ENCODE measurements around the gene ALOX15. TPM values are rescaled to one million over a fixed set of nuclear protein-coding genes. Genes with fewer than 3 reads are reported as not detected.

The ALOX15 gene
- total RNA-seq, 1 experiment from 2014 or later = 0.31 TPM

GRCh38 chr17:4609761-4610160 is 31.7 kb downstream of the ALOX15 start:
- H2BK12ac ChIP-seq (ENCODE audit: insufficient read length, low read depth, low read length) = no peak overlapping the region
- no peaks in the 10 kb centered on the region for H3K36me3 Mint-ChIP-seq (ENCODE audit: insufficient read depth in 1 of 3, low read depth in 3 of 3)
- no peak overlapping the region for H3K27ac ChIP-seq (ENCODE audit: insufficient read length, low read depth, low read length)
- H3K27me3 Mint-ChIP-seq (ENCODE audit: low read depth) = peaks cover 3% of the 10 kb centered on the region; the same call in 1 of the 2 replicates
- H3K9me3 Mint-ChIP-seq = no peaks in the 10 kb centered on the region
- no peak overlapping the region for H2BK120ac ChIP-seq (ENCODE audit: low read depth, low read length, poor library complexity, severe bottlenecking)
- no peak overlapping the region for H3K27ac Mint-ChIP-seq
- DNase-seq = no peak
- no peaks in the 10 kb centered on the region for H3K4me1 ChIP-seq (ENCODE audit: insufficient read depth, low read length)
- H4K8ac ChIP-seq (replicated peaks; ENCODE audit: insufficient read length, low read depth, low read length) = no peak overlapping the region
- H2BK20ac ChIP-seq (ENCODE audit: low read depth, low read length, poor library complexity, severe bottlenecking) = no peak overlapping the region
- no peak for TF ChIP-seq CTCF (conservative IDR thresholded peaks at IDR 0.05)
- no peak overlapping the region for H2BK5ac ChIP-seq (ENCODE audit: insufficient read length, low read length)
- no peaks in the 10 kb centered on the region for H3K79me1 ChIP-seq (ENCODE audit: insufficient read depth, low read depth, low read length, poor library complexity, severe bottlenecking)
- peaks cover 14 to 25% of the 10 kb centered on the region in 2 experiments for H3K4me1 Mint-ChIP-seq
- H3K27me3 ChIP-seq (ENCODE audit: insufficient read depth, low read length) = no peaks in the 10 kb centered on the region
- H4K5ac ChIP-seq (ENCODE audit: insufficient read length, low read depth, low read length) = no peak overlapping the region
- no peak overlapping the region for H3K4ac ChIP-seq (ENCODE audit: low read depth, low read length)
- H3K18ac ChIP-seq (ENCODE audit: insufficient read length, low read depth, low read length) = no peak overlapping the region
- no peaks in the 10 kb centered on the region for H4K20me1 ChIP-seq (ENCODE audit: control insufficient read depth, insufficient read depth, insufficient read length)
- H4K91ac ChIP-seq (ENCODE audit: insufficient read length, low read depth, low read length) = no peak overlapping the region
- H3K79me2 ChIP-seq (ENCODE audit: insufficient read depth, low read length) = no peaks in the 10 kb centered on the region
- no peak overlapping the region for H2BK15ac ChIP-seq (ENCODE audit: low read depth, low read length)
- no peak overlapping the region for H2AK5ac ChIP-seq (ENCODE audit: insufficient read length, low read length)
- no peak overlapping the region for H2AFZ ChIP-seq (ENCODE audit: low read length)
- no peaks in the 10 kb centered on the region for H3K9me3 ChIP-seq (ENCODE audit: control insufficient read depth, low read depth, low read length)
- no peaks in the 10 kb centered on the region for H3K23me2 ChIP-seq (ENCODE audit: insufficient read length, low read depth, low read length, poor library complexity, severe bottlenecking)
- no peak overlapping the region for H3K9ac ChIP-seq (ENCODE audit: extremely low read depth, insufficient read length, low read length)
- no peak overlapping the region for H3T11ph ChIP-seq (ENCODE audit: low read length)
- no peak overlapping the region for H3K14ac ChIP-seq (ENCODE audit: insufficient read depth, low read length)
- H3K56ac ChIP-seq (ENCODE audit: insufficient read length, low read depth, low read length) = no peak overlapping the region
- no peak overlapping the region for H3K23ac ChIP-seq (ENCODE audit: insufficient read length, low read depth, low read length)
- H3K4me3 Mint-ChIP-seq = no peak overlapping the region
- no peak overlapping the region for H3K4me2 ChIP-seq (ENCODE audit: insufficient read depth, insufficient read length, low read length)
- no CpG with 5 or more reads among the region's 7 CpGs for WGBS (ENCODE audit: extremely low coverage, insufficient read length, low lambda C conversion rate)
